Limb (tissue), 2 donors: ENCODE data around the gene PDPN.

ENCODE experiments used
- DNase-seq, 2 donors: peaks; one replicate each; pipeline ENCODE4 v3.0.0-alpha.2; 2016; ENCODE audit errors: extremely low spot score in 2 of 2

PDPN gene

DNA sequence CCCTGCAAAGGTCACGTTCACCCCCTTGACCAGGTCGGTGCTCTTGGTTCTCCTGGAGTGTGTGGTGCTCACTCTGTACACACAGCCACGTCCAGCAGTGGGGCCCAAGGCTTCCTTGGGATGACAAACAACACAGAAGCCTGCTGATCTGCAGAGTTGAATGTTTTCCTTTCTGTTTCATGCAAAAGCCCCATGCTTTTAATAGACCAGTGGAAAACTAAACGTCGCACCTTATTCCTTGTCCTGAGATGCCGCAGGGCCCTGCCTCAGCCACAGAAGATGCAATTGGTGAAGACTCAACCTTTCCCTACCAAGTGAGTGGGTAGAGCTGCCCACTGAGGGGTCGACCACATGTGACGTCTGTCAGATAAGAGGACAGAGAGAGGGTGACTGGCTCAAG lies 5.8 kb upstream of the PDPN start:
- no peak for DNase-seq

DNA sequence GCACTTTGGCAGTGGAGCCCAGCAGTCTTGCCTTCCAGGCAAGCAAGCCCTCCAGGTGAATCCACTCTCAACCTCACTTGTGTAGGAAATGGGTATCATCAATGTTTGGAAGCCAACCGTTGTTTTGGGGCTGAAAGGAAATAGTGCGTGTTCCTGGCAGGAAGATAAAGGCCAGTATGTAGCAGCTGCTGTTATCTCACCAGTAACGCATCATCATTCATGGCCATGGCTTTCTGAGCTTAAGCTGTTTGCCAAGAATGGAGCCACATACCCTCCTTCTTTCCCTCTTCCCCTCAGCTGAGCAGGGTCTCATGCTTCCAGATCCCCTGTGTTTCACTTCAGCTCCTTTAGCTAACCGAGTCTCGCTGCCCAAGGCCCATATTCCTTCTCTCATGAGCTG lies 2.2 kb upstream of the PDPN start:
- no peak for DNase-seq

DNA sequence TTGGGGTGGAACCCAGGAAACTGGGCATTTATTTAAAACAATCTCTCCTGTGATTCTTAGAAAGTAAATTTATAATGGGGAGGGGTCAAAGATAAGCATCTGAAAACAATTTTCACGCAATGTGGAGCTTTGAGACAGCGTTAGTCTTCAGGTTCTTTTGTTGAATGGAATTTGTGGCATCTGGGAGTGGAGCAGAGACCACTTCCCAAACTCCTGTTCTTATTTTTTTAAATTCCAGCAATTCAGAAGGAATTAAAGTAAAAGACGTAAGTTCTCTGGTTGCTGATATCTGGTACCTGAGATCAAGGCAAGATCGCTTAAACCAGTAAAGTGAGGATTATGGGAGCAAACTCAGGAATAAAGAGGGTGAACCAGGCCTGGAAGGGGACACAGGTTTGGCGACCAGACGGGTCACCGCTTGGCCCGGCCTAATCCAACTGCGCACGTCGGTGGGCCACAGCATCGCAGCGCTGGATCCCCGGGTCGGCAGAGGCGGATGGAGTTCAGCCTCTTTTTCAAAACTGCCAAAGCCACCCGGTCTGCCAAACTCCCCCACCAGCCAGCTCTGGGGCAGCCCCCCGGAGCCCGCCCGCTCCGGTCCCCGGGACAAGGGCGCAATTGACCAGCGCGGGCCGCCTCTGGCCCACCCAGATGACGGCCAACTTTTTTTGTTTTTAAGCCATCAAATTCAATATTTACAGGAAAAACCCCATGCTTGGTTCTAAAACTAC lies 754 bp upstream of the PDPN start:
- DNase-seq = peak in 1 of 2 donors; percentile 47

DNA sequence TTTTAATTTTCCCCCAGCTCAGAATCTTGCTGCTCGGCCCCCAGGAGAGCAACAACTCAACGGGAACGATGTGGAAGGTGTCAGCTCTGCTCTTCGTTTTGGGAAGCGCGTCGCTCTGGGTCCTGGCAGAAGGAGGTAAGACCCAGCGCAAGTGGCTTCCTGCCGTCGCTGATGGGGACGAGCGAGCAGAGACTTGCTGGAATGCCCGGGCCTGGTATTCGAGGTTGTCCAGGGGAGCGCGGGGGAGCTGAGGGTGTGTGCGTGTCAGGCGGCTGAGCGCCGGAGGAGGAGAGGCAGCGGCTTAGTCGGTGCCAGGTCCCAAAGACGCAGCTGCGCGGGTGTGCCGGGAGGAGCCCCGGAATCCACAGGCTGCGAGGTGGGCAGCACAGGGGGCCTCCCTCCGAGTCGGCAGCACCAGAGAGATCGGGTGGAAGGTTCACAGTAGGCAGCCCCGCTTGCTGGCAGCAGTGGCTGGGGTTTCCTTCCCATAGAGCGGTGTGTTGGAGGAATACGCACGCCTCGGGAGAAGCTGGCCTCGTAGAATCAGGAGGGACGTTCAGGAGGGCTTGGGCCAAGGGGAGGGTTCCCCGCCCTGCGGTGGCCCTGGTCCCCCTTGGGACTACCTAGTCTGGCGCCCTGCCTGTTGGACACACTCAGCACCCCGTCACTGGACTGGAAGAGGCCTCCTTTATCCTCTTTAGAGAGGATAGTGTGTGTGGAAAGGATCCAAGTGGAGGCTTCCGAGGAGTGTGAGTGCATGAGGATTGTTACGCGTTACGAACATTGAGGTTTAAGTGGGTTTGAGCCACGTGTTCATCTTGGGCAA lies 547 bp downstream of the PDPN start:
- peak in 1 of 2 donors; percentile 75 for DNase-seq

DNA sequence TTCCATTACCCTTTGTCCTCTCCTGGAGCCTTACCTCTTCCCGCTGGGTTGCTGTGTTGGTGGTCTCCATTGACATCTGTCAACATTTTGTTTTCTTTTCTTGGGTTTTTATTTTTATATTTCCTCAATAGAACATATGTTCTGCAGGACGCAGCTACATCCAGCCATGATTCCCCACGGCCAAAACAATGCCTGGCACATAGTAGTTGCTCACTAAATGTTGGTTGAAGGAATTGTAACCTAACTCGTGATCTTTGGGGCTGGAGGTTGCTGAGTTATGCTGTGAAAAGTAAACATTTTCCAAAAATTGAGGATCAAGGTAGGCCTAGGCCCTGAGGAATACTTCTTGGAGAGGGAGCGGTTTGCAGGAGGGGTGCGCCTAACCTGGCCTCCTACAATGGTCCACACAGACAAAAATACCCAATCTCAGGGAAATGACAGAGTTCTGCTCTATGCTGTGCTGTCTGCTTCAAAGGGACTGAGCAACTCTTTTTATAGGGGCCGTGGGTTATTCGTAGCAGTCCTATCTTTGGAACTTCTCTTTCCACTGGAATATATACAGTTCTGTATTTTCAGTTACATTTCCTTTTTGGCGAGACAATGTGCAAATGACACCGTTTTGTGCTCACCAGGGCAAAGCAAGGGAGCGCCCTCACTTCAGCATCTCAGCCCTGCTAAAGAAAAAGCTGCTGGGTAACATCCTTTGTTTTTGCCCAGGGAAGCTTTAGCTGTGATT lies 1.4 kb downstream of the PDPN start:
- DNase-seq = no peak

DNA sequence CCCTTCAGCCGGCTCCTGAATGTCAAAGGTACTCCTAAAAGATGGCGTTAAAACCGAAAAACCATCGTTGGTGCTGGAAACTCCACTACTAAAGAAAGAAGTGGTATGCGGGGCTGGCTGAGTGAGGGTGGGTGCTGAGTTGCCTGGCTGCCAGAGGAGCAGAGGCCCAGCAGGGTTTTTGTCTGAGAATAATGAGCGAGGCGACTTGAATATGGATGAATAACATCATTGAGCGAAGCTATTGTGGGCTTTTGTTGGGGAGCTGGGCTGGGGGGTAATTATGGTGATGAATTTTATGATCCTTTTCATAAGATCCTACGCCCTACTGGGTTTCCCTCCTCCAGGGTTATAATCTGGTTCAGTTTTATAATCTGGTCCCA lies 2.0 kb downstream of the PDPN start:
- DNase-seq = peak in 1 of 2 donors; percentile 46

DNA sequence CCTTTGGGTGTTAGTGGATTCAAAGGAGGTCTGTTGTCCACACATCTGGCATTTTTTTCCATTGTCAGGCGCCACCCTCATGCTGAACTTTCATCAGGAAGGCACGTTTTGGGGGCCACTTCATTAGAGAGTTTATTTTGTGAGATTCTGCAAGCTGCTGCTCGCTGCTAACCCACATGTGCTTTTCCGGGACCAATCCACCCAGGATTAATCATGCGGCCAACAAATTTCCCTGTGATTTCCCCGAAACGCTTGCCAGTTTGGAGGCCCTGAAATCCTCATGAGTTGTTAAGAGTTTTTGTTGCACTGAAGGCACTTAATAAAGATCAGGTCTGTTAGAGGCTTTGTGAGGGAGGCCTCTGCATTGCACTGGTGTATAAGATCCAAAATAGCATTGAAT lies 2.4 kb downstream of the PDPN start:
- DNase-seq = no peak

DNA sequence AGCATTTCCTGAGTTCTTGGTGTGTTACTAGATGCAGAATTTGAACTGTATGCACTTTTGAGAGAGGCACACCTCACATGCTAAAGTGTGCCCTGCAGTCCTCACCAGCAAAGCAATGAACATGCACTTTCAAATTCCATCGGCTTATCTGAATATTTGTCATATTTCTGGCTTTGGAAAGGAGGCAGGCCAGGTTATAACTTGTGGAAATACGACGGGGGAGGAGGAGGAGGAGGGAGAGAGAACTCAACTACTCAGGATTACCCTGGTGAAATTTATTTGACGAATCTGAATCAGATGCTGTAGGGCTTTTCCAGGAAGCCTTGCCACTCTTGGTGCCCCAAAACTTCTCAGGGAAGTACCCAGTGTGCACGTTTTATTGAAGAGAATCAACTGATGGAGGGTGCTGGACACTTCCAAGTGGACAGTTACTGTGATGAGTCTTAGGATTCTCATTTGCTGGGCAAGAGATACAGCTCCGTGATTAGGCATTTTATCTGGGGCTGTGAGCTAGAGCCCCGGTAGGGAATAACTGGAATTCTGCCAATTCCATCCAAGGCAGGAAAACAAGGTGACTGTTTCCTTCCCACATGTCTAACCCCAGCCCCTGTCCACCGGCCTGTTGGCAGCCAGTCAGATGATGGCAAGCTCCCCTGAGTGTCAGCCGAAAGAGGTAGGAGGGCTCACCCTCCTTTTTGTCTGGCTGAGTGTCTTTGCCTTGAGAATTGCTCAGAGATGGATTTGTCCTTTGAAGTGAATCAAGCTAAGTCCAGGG lies 3.8 kb downstream of the PDPN start:
- DNase-seq = no peak

DNA sequence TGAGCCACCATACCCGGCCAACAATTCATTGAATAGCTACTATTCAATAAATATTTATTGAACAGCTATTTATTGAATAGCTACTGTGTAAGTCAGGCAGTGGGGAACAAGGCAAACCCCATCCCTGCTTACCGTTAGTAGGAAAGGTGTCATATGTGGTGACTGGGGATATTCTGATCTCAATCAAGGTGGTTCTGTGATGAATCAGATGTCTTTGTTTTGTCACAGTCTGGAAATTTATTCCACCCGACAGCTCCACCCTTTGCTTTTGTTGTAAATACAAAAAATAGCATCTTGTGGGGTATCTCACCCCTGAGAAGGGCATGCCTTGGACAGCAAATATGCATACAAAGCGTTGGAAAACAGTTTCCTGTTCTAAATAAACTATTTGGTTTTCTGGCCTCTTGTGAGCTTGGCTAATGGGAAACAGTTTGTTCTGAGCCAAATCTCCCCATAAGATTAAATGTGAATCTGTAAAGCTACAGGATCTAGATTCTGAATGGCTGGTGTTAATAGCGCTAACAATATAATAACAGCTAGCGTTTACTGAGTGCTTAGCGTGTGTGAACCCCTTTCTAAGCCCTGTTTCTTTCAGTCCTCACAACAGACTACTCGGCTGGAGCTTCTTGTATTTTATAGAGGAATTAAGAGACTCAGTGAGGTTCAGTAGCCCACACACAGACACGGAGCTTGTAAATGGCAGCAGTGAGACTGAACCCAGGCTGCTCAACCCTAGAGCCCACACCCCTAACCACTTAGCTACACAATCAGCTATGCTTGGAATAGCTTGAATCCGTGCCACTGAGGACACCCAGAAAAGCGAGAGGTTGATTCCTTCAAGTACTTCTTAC lies 5.5 kb downstream of the PDPN start:
- no peak for DNase-seq

DNA sequence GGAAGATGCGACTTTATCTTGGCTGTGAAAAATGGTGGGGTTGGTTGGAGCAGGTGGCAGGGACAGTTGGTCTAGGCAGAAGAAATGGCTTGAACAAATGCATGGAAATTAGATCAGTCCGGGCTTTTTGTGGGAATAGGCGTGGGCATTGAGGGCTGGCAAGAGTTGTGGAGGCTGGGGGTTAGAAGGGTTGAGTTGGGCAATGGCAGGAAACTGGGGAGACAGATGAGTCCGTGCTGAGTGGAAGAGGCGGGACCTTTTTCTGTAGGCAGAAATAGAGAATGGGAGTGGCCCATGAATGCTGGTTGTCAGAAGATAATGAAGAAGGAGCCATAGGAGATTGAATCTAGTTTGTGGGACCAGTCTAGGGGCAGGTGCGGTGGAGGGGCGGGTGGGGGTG lies 6.9 kb downstream of the PDPN start:
- DNase-seq = no peak

DNA sequence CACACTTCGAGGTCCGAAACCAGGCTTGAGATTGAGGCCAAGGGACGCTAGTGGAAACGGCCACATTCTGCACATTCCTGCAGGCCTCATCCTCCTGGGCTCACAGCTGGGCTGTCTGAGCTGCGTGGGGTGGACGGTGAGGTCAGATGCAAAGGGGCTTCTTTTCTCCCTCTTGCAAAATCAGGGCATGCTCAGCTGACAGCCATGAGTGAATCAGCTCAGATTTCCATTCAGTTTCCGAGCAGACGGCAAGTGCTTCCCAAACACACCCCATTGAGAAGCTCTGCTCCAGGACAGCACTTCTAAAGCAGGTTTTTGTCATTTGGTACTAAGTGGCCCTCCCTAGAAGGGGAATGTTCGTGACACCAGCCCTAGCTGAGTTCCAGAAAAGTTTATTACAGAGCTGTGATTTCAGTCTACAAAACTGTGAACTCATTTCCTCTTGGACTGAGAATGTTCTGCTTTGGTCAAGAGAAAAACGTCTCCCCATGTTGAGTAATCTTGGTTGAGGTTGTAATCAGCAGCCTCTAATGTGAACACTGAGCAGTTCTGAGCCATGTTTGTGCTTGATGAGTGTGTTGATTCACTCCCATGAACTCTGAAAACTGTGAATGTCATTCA lies 10.0 kb downstream of the PDPN start:
- DNase-seq = peak; percentile 54 to 61

DNA sequence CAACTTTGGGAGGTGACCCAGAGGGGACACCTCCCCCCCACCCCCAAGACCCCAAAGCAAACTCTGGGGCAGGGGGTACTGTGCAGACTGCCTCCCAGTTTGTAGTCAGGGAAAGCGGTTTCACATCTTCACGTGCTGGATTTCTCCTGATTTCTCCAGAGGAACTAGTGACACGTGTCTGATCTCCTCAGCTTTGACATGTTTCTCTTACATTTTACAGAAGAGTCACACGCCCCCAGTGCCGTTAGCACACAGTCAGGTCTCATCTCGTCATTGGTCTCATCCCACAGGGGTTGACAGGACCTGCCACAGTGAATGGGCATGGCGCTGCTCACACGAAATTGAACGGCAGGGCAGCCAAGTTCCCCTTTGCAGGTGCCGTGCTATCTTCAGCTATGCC lies 11.8 kb downstream of the PDPN start:
- no peak for DNase-seq

DNA sequence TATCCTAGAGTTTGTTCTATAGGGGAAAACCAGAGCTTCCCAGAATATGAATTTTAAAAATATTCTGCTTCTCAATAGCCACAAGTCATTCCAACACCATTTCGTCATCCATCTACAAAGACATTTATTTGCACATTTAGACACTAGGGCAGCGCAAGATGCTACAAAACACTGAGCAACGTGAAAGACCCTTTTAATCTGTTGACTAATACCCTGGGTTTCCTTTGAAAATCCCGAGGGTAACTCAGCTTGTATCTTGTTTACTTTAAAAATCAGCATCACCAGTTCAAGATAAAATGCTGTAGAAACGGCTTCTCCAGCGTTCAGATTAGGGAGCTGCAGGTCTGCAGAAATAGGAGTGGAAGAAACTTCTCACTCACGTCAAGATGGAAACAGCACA lies 13.5 kb downstream of the PDPN start:
- no peak for DNase-seq

DNA sequence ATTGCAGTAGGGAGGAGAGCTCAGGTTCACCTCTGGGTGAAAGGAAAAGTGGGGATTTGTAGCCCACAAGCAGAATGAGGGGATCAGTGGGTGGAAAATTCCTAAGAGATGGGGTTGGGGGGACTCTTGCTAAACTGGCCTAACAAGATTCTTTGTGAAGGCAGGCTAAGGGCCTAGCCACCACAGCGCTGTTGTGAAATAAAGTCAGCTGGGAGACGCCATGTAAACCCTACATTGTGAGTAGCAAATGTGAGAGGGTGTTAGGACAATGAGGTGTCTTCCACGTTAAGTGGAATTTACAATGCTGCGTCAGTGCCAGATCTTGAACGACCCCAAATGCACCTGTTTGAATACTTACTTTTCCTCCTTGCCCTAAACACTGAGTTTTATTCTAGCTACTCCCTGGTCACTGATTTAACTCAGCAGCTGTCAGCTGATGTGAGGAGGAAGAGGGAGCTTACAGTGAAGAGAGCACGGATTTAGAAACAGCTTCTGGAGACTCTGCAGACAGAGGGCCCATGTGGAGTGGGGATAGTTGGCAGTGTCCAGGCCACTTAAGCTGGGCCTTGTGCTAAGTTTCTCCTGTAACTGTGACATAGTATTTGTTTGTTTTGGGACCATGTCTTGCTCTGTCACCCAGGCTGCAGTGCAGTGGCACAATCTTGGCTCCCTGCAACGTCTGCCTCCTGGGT lies 17.3 kb downstream of the PDPN start:
- no peak for DNase-seq

DNA sequence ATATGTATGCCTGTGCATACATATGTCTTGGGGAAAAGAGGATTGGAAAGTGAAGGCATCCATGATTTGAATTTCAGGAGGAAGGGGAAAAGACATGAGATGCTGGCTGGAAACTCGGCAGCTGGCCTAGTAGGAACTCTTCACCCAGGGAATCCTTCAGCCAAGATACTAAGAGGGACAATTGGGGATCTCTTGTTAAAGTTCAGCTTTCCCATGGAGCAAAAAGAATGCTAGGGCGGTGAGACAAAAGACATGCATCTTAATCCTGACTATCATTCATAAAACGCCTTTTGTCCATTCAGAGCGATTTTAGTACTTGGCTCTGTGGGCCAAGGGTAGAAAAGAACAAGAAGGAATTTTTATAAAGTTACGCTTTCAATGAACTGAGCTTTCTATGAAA lies 20.5 kb downstream of the PDPN start:
- DNase-seq = no peak

DNA sequence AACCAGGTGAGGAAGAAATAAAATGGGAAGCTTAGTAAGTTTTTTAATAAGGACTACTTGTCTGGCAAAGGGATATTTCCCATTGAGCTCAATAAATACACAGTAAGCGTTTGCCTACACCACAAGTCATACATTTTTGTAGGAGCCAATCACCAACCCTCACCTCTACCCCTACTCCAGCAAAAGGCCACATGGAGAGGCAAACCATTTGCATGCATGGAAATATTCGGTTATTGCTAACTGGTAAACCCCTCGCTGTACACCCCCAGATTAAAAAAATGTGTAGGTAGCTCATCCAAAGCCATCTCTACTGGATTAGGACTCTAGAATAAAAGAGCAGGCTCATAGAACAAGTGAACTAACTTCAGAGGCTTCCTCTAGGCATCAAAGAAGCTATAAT lies 21.1 kb downstream of the PDPN start:
- no peak for DNase-seq

DNA sequence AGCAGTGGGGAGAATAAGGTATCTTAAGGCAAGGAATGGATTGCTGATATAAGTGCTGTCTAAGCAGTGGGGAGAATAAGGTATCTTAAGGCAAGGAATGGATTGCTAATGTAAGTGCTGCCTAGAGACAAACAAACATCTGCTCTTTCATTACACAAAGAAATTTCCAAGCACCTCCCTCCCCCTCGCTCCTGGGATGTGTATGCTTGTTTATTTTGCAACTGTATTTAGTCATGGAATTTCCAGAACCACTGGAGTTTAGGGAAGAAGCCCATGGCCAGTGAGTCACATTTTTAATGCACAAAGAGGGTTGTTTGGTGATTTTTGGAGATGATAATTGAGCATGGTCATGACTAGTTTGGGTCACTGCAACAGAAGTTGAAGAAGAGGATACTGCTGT lies 21.5 kb downstream of the PDPN start:
- no peak for DNase-seq

DNA sequence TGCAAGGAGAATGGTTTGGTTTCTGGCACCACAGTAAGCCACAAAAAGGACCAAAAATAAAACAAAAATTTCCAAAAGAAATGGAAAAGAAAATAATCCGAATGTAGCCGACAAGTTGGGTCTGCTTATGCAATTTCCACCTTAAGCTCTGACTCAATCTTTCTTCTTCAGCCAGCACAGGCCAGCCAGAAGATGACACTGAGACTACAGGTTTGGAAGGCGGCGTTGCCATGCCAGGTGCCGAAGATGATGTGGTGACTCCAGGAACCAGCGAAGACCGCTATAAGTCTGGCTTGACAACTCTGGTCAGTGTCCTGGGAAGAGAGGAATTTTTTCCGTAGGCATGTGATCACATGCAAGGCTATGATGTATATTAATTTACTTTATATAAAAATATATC lies 23.4 kb downstream of the PDPN start:
- no peak for DNase-seq

DNA sequence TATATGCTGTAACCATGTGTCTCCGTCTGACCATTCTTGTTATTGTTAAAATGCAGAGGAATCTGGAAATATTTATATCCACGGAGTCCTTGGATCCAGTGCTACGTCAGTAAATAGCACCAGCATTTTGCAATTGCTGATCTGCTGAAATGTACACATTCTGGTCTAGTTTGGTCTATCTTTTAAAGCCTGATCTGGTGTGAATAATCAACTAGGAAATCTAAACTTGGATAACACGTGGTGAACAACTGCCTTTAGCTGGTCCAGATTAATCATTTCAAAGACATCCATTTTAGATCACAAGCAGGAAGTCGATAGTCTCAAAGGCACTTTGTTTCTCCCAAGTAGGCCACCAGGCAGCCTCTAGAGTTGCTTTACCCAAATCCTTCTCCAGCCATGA lies 32.6 kb downstream of the PDPN start:
- DNase-seq = no peak

DNA sequence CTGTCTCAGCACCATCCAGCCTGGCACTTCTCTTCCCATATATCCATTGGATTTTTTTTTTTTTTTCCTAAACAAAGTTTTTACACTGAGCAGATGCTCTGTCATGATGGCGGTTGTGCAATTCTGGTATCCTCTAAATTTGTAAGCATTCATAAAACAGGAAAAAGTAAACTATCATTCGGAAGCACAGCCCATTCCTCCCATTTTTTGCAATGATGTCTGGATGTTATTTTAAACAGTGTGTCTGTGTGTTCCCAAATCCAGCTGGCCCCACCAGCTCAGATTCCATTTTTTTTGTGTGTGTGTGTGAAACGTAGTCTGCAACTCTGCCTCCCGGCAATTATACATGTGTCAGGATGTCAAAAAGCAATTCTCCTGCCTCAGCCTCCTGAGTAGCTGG lies 33.5 kb downstream of the PDPN start:
- DNase-seq = no peak
